Keratinocyte (primary cell): ENCODE measurements around the gene RAB1B. TPM values are rescaled to one million over a fixed set of nuclear protein-coding genes. Genes with fewer than 3 reads are reported as not detected.

Experiments
- DNase-seq: peaks from one replicate; pipeline ENCODE4 v3.0.0-alpha.2; 2011; ENCODE audit warnings: low read depth, missing footprints, low spot score
- FAIRE-seq: peaks from 2 replicates; lab custom pipeline; 2011; peaks lifted over from hg19 to GRCh38; lab: Jason Lieb, UNC
- H2AFZ ChIP-seq: 2 replicates; pipeline ENCODE4 v1.6.0; 2012; ENCODE audit warnings: low read length, control low read depth, inconsistent platforms; ENCODE audit not compliant: control insufficient read depth
- H3K27ac ChIP-seq: 2 replicates; pipeline ENCODE4 v1.5.1; 2011; ENCODE audit warnings: low read length; ENCODE audit not compliant: control insufficient read depth, insufficient read depth
- H3K27me3 ChIP-seq: 3 replicates; pipeline ENCODE4 v1.6.0; 2011; ENCODE audit warnings: low read length; ENCODE audit not compliant: control insufficient read depth, insufficient read depth; ENCODE audit errors: extremely low read depth
- H3K36me3 ChIP-seq, 2 experiments: 2 replicates in 1 of 2; 3 replicates in 1 of 2; pipeline ENCODE4 v1.5.1; 2011; ENCODE audit warnings: low read length in 2 of 2, mild to moderate bottlenecking in 1 of 2; ENCODE audit not compliant: control insufficient read depth in 2 of 2, insufficient read depth in 2 of 2; ENCODE audit errors: extremely low read depth in 1 of 2
- H3K4me1 ChIP-seq: 3 replicates; pipeline ENCODE4 v1.5.1; 2011; ENCODE audit warnings: low read length; ENCODE audit not compliant: control insufficient read depth, insufficient read depth; ENCODE audit errors: extremely low read depth
- H3K4me2 ChIP-seq: 3 replicates; pipeline ENCODE4 v1.6.0; 2011; ENCODE audit warnings: low read depth, low read length; ENCODE audit not compliant: control insufficient read depth, insufficient read depth; ENCODE audit errors: extremely low read depth
- H3K4me3 ChIP-seq, 3 experiments: fragments of 200-600 bp in 1 of 3; sonication (generic) in 1 of 3; 2 replicates in 2 of 3; 3 replicates in 1 of 3; pipeline ENCODE4 v1.5.1; 2011 to 2016; ENCODE audit warnings: low read length in 3 of 3, mild to moderate bottlenecking in 3 of 3, control low read depth in 2 of 3, inconsistent platforms in 1 of 3, low read depth in 1 of 3, mixed read lengths in 1 of 3, mixed run types in 1 of 3, moderate library complexity in 1 of 3; ENCODE audit not compliant: control insufficient read depth in 2 of 3, insufficient read depth in 2 of 3; ENCODE audit errors: extremely low read depth in 1 of 3
- H3K79me2 ChIP-seq: 2 replicates; pipeline ENCODE4 v1.6.0; 2012; ENCODE audit warnings: low read length; ENCODE audit not compliant: control insufficient read depth, insufficient read depth
- H3K9ac ChIP-seq: 3 replicates; pipeline ENCODE4 v1.6.0; 2011; ENCODE audit warnings: low read length; ENCODE audit not compliant: control insufficient read depth, insufficient read depth; ENCODE audit errors: extremely low read depth
- H3K9me1 ChIP-seq: 3 replicates; pipeline ENCODE4 v1.6.0; 2011; ENCODE audit warnings: low read length; ENCODE audit not compliant: control insufficient read depth, insufficient read depth; ENCODE audit errors: extremely low read depth
- H3K9me3 ChIP-seq: 2 replicates; pipeline ENCODE4 v1.5.1; 2012; ENCODE audit warnings: low read depth, low read length; ENCODE audit not compliant: control insufficient read depth
- H4K20me1 ChIP-seq: 3 replicates; pipeline ENCODE4 v1.6.0; 2011; ENCODE audit warnings: low read length; ENCODE audit not compliant: control insufficient read depth, insufficient read depth; ENCODE audit errors: extremely low read depth
- CTCF ChIP-seq, 3 experiments: IDR thresholded peaks in 1 of 3; conservative IDR thresholded peaks in 1 of 3; optimal IDR thresholded peaks in 1 of 3; 2 replicates in 2 of 3; 3 replicates in 1 of 3; pipeline versions ENCODE3 to v1.5.1; 2011; ENCODE audit warnings: low read length in 3 of 3, mild to moderate bottlenecking in 3 of 3, moderate library complexity in 2 of 3, control low read depth in 1 of 3, inconsistent platforms in 1 of 3; ENCODE audit not compliant: insufficient read depth in 2 of 3; ENCODE audit errors: extremely low read depth in 1 of 3
- EZH2 ChIP-seq: IDR thresholded peaks from one replicate; pipeline ENCODE4 v1.6.1; 2012; ENCODE audit warnings: inconsistent platforms, mild to moderate bottlenecking, low read length, moderate library complexity
- dilution Hi-C: fragments of 300-500 bp; cut with MboI; formaldehyde crosslinking; loops from one replicate; pipeline ENCODE4 v1.7.0; 2020; ENCODE audit warnings: low sequenced_read_pairs; ENCODE audit not compliant: extremely low pct_ligation_motif_present
- polyA plus RNA-seq, 5 experiments: library from polyadenylated mRNA; depleted of rRNA in 3 of 5; stranded (reverse) in 3 of 5; stranded (forward) in 1 of 5; unstranded in 1 of 5; fragments of >200 nt; gene quantifications; 1 replicate in 1 of 5; 2 replicates in 3 of 5; 3 replicates in 1 of 5; pipeline versions ENCODE4 v1.2.1 to v1.2.3, GENCODE V29; 2011 to 2012; ENCODE audit warnings: missing spikeins in 2 of 5, low read depth in 1 of 5, low replicate concordance in 1 of 5

Gene RAB1B
- polyA plus RNA-seq, 1 donor (not counting 4 experiments of a cell fraction or from before 2014, with no cell fraction given), result 133 TPM

- no peak for TF ChIP-seq CTCF (optimal IDR thresholded peaks at IDR 0.05 in 1 of 3, IDR thresholded peaks at IDR 0.05 in 1 of 3, conservative IDR thresholded peaks at IDR 0.05 in 1 of 3; ENCODE audit: extremely low read depth in 1 of 3, insufficient read depth in 2 of 3, low read length in 3 of 3)
- TF ChIP-seq EZH2, result no peak
- Histone ChIP-seq H3K79me2 (no peaks in the 10 kb centered on the region), H3K9me1 (no peaks in the 10 kb centered on the region), H3K27ac (no peak overlapping the region), H3K4me1 (peaks cover 28% of the 10 kb centered on the region), H4K20me1 (no peaks in the 10 kb centered on the region), H3K9me3 (no peaks in the 10 kb centered on the region), H2AFZ (no peak overlapping the region), H3K9ac (no peak overlapping the region), H3K36me3 (no peaks in the 10 kb centered on the region), H3K4me2 (no peak overlapping the region), H3K4me3 (no peak overlapping the region), H3K27me3 (peaks cover 1% of the 10 kb centered on the region)
- no peak for DNase-seq
- no peak for FAIRE-seq
- dilution Hi-C loops, result no loop called here
Observed at GRCh38 chr11:66321606-66322005, 53.2 kb downstream of the RAB1B start.

DNA sequence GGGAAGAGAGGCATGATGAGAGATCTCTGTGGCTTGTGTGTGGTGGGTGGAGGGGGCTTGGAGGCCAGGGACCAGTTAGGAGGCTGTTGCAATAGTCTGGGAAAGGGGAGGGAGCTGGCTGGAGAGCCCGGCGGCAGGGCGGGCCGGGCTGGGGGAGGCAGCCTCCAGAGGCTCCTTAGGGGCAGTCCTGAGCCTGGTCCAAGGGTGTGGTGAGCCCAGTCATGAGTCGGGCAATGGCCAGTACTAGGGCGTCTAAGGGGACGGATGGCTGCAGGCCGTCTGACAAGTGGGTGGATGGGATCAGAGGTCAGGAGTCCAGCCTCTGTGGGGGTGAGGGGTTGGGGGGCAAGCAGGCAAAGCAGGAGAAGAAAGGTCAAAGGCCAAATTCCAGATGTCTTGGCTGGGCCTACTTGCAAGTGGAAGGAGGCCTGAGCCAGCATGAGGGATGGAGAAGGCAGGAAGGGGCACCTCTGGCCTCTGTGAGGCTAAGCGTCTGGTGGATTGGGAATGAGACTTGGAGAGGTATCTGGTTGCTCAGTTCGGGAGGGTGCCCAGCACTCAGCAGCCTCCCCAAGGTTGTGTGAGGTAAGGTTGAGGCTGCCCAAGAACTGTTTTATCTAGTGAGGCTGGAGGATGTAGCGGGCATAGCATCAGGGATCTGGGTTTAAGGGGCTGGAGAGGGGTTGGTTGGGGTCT, 54.4 kb downstream of the RAB1B start:
- no peak for FAIRE-seq
- DNase-seq, result no peak
- Histone ChIP-seq H2AFZ (no peak overlapping the region), H3K36me3 (no peaks in the 10 kb centered on the region), H3K4me2 (no peak overlapping the region), H3K4me3 (no peak overlapping the region), H3K4me1 (peaks cover 36% of the 10 kb centered on the region), H3K79me2 (no peaks in the 10 kb centered on the region), H3K27ac (no peak overlapping the region), H3K9me3 (no peaks in the 10 kb centered on the region), H4K20me1 (no peaks in the 10 kb centered on the region), H3K9me1 (no peaks in the 10 kb centered on the region), H3K9ac (no peak overlapping the region), H3K27me3 (no peaks in the 10 kb centered on the region)
- TF ChIP-seq CTCF (optimal IDR thresholded peaks at IDR 0.05 in 1 of 3, IDR thresholded peaks at IDR 0.05 in 1 of 3, conservative IDR thresholded peaks at IDR 0.05 in 1 of 3; ENCODE audit: extremely low read depth in 1 of 3, insufficient read depth in 2 of 3, low read length in 3 of 3) (no peak), EZH2 (no peak)
- dilution Hi-C loops, result no loop called here
